K562 (cell line): ENCODE results near the gene MACROD2.

ENCODE experiments used
- ARNT ChIP-seq, 2 experiments: fragments of 450-650 bp; IDR thresholded peaks; 2 replicates each; pipeline ENCODE4 v1.6.1; 2016; ENCODE audit warnings: mild to moderate bottlenecking in 1 of 2
- USF2 ChIP-seq: sonication (generic); formaldehyde crosslinking; IDR thresholded peaks from 2 replicates; pipeline ENCODE4 v1.5.0; 2020; ENCODE audit warnings: missing genetic modification reagents
- ZFP36 ChIP-seq: fragments of 150-350 bp; IDR thresholded peaks from 2 replicates; pipeline ENCODE4 v1.6.1; 2018; ENCODE audit warnings: low read length, low read depth; ENCODE audit not compliant: partially characterized antibody

- TF ChIP-seq USF2 (no peak), ZFP36 (no peak), ARNT (IDR thresholded peaks at IDR 0.05) (no peak)
Observed at GRCh38 chr20:14555676-14556075, 560.4 kb downstream of the MACROD2 start.
